Activated CD4-positive, alpha-beta T cell treated with anti-CD3 and anti-CD28 coated beads for 48 hours (primary cell): ENCODE measurements around the gene FITM1.

Experiments used
- DNase-seq: peaks from one replicate; pipeline ENCODE4 v3.0.0-alpha.2; 2020

Gene FITM1

DNA sequence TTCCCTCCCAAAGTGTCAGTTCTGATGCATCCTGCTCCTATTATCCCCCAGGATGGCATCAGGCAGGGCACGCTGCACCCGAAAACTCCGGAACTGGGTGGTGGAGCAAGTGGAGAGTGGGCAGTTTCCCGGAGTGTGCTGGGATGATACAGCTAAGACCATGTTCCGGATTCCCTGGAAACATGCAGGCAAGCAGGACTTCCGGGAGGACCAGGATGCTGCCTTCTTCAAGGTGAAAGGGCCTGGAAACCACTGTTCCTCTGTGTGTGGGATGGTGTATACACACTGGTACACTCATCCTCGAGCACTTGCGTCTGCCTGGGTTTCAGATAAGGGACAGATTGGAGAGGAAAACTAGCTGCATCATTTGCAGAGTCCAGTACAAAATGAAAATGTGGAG, 31.6 kb downstream of the FITM1 start:
- DNase-seq = peak; percentile 52

DNA sequence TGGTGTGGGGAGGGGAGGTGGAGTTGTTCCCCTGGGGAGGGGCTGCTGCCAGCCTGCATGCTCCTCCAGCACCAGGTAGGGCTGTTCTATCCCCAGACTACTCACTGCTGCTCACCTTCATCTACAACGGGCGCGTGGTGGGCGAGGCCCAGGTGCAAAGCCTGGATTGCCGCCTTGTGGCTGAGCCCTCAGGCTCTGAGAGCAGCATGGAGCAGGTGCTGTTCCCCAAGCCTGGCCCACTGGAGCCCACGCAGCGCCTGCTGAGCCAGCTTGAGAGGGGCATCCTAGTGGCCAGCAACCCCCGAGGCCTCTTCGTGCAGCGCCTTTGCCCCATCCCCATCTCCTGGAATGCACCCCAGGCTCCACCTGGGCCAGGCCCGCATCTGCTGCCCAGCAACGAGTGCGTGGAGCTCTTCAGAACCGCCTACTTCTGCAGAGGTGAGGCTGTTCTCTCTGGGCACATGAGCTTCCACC, 34.1 kb downstream of the FITM1 start:
- DNase-seq = no peak

GRCh38 chr14:24165785-24166184, 35.3 kb downstream of the FITM1 start:
- DNase-seq = no peak

DNA sequence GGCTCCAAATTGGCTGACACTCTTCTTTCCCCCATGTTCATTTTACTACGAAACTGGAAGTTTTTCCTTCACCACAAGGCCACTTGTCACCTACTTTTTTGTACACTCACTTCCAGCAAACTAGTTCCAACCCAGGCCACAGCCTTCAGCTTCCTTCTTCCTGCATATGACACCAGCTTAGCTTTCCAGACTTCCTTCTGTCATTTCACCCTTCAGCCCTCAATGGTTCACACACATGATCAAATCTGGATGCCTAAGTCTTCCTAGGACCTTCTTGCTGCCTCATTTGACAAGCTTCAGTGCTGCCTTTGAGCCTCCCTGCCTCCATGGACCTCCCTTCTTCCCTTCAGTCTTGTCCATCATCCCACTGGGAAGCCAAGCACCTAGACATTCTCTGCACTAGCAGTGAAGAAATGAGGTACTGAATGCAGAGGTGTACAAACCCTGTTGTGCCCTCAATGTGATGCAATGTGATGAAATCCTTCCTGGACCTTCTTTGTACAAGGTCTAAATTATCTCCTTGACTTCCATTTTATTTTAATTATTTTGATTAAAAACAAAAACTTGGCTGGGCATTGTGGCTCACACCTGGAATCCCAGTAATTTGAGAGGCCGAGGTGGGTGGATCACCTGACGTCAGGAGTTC, 37.1 kb downstream of the FITM1 start:
- no peak for DNase-seq

DNA sequence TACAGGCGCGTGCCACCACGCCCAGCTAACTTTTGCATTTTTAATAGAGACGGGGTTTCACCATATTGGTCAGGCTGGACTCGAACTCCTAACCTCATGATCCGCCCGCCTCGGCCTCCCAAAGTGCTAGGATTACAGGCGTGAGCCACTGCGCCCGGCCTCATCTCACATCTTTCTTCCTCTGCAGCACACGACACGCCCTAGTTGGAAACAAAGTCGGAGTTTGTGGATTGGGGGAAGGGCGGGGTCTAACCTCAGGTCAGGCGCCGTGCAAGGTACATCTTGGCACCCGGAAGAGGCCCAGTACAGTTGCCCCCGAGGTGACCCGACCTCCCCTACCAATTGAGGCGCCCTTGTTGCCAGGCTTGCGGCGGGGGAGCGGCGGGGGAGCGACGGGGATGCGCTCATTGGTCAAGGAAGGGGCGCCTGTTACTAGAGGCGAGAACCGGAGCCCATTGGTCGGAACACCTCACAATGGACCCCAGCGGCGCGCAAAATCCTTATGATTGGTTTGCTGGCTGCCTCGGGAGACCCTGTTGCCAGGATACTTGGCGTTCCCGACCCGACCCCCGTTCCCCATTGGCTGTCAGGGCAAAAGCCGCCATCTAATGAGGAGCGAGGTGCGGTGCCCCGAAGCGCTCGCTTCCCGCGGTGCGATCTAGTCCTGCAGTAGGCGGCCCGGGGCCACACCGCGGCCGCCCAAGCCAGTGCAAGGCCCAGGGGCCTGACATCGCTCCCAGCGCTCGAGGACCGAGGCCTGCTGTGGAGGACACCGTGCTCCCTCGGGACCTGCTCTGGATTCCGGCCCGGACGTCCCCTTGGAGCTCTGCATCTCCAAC, 41.2 kb downstream of the FITM1 start, which contains the start of gene REC8:
Gene REC8 (plus strand): TSS at position 659 of the 839 bp plus-strand sequence. CDS start 473 bp downstream, outside the sequence.
- peak; percentile 80 for DNase-seq

- DNase-seq = no peak
Observed at GRCh38 chr14:24172261-24172860, 41.9 kb downstream of the FITM1 start.

DNA sequence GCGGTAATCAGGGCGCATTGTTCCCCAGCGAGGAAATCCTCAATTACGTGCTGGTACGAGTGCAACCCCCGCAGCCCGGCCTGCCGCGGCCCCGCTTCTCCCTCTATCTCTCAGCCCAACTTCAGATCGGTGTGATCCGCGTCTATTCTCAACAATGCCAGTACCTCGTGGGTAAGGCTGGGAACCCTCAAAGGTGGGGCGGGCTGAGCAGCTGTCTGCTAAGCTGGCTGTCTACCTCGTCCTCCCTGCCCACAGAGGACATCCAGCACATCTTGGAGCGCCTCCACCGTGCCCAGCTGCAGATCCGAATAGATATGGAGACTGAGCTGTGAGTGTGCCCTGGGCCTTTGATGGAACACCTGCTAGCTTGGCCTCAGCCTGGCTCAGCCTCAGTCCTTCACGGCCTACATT, 42.4 kb downstream of the FITM1 start:
- no peak for DNase-seq

DNA sequence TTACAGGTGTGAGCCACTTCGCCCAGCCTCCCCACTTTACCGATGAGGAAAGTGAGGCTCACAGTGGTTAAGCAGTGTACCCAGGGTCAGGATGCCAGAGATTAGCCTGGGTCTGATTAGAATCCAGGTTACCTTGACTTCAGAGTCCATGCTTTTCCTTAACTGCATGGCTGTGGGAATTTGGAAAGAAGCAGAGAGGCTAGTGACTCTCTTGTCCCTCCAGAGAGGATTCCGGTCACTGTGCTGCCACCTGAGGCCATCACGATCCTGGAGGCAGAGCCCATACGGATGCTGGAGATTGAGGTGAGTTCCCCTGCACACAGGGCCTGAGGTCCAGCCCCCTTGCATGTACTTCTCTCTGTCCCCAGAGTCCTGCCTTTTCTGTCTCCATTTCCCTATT, 46.1 kb downstream of the FITM1 start:
- DNase-seq = no peak

- DNase-seq = no peak
Observed at GRCh38 chr14:24177041-24177825, 46.8 kb downstream of the FITM1 start.

- no peak for DNase-seq
Observed at GRCh38 chr14:24177891-24178290, 47.4 kb downstream of the FITM1 start.

- DNase-seq = no peak
Observed at GRCh38 chr14:24178399-24179178, 48.1 kb downstream of the FITM1 start.

DNA sequence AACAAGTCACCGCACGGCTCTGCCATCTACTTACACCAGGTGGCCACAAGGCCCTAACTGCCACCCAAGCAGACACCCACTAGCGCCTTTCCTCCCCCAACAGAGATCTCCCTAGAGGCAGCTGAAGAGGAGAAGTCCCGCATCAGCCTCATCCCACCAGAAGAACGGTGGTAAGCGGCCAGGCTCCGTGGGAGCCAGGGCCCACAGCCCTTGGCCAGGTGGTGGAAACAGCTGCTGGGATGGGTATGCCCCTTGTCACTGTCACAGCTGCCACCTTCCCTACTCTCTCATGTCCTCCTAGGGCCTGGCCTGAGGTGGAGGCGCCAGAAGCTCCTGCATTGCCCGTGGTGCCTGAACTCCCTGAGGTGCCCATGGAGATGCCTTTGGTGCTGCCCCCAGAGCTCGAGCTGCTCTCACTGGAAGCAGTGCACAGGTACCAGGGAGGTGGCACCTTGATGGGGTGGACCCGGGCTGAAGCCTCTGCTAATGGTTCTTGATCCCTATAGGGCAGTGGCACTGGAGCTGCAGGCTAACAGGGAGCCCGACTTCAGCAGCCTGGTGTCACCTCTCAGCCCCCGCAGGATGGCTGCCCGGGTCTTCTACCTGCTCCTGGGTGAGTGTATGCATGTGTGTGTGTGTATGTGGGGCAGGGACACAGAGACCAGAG, 49.0 kb downstream of the FITM1 start:
- no peak for DNase-seq

DNA sequence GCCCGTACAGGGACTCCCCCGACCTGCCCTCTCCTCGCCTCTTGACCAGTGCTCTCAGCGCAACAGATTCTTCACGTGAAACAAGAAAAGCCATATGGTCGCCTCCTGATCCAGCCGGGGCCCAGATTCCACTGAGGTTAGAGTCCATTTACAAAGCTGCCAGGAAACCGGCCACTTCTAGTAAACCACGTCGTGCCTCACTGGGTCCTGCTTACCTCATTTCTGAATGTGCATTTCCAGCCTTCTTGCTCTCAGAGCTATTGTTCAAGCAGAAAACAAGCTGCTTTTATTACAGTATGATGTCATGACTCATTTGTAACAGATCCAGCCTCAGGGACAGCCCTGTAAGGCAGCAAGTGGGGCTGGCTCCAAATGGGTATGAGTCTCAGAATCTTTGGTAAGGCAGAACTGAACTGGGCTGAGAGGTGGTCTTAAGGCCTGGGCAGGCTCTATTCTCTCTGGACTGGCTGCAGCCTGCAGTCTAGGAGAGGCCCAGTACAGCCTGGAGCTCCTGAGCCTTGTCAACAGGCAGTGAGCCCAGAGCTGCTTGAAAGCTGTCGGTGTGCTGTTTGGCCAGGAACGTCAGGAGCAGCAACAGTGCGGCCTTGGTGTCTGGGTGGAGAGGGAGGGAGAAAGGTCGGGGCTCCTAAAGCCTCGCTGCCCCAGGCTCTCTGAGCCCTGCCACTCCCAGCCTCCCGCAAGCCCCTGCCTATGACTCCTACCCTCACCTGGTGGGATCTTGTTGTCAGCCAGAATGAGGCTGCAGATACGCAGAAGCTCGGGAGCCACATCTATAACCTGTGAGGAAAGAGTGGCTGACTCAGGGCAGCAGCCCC, 49.7 kb downstream of the FITM1 start:
- no peak for DNase-seq

DNA sequence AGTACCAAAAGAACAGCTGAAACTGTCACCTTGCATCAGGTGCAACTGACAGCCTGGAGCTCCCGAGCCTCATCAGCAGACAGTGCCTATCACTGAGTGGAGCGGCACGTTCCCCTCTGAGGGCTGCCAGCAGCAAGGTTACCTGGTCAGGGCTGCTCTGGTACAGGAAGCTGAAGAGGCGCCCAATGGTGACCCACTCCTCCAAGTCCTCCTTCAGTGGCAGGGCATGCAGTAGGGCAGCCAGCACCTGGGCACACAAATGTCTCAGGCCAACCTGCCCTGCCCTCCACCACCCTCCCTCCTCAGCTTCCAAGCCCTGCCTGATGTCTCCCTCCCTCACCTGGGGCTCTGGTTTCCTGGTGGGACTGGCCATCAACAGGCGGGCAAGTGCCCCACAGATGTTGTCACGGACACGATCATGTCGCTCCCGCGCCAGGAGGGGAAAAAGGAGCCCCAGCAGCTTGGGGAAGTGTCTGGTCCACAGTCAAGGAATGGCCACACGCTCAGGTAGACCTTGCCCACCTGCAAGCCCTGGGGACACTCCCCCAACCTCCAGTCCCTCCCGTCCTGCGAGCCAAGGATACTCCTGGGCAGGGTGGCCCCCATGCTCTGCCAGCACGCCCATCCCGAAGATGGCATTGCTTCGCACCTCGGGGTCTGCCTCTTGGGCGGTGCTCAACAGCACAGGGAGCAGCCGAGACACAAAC, 51.1 kb downstream of the FITM1 start:
- no peak for DNase-seq
